GM21619 (cell line): ENCODE results near the gene NTM.
"Not testable (repeated sequence)": the region's sequence is repeated elsewhere in the genome, so short reads cannot be mapped to it uniquely, and the experiment has no call there.

Source experiments
- ATAC-seq: cut with Tn5 transposase; IDR thresholded peaks from one replicate; pipeline ENCODE4 v1.9.1; 2021; ENCODE audit not compliant: unreplicated experiment

NTM gene

DNA sequence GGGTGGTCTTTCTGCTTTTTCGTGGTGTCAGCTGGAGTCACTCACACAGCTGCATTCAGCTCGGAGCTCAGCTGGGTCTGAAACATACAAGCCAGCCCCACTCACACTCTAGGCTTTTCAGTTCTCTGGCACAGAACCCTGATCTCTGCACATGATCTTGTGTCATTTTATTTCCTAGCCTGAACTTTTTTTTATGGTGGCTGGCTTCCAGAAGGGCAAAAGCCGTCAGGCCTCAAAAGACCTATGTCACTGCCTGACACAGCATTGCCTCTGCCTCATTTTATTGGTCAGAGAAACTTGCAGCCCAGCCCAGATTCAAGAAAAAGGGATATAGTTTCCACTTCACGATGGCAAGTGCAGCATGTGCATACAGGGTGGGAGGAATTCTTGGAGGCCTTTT lies 117.8 kb downstream of the NTM start:
- no peak for ATAC-seq

DNA sequence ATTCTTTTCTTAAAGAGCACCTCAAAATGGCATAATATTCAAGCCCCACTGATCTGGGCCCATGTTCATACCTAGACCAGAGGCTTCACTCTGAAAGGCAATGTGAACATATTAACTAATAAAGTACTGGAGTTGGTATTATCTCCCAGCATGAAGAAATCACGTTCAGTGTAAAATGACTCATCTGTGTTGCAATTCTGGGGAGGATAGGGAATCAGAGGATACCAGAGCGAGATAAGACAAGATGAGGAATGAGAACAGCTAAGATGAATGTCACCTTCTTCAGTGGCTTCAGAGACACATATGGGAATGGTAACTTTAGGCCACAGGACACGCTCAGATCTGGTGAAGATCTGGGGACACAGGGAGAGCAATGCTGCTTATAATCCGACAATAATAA lies 121.1 kb downstream of the NTM start:
- ATAC-seq: no peak

DNA sequence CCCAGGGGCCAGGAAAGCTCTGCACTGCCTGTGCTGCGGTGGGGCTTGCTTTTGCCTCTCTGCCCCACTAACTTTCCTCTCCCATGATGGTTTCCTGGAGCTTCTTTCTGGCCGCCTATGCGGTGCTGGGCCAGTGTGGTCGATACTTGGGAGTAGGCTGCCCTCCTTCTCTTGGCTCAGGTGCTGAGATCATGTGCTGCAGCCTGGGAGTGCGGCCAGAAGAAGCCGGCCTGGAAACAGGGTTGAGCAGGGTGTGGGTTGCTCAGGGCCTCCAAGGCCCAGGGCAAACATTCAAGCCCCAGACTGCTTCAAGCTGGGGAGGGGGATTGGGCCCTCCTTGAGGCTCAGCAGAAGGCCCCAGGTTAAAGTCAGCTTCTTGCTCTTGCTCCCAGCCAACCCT lies 125.0 kb downstream of the NTM start:
- ATAC-seq: no peak

DNA sequence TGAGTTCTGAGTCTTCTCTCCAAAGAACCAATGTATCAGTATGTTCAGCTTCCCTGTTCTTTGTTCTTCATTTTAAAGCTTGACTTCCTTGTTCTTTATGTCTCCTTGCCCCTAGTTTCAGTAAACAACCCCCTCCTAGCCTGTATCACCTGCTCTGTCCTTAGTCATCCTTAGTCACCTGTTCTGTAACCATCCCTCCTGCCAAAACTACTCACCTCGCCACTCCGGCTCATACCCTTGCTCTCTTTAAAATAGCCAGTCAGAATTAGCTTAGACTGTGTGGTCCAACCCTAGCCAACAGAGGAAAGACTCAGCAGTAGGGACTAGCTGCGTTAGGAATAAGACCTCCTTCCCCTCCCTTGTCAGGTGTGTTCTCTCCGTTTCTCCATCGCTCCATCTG lies 127.3 kb downstream of the NTM start:
- not testable (repeated sequence) for ATAC-seq

DNA sequence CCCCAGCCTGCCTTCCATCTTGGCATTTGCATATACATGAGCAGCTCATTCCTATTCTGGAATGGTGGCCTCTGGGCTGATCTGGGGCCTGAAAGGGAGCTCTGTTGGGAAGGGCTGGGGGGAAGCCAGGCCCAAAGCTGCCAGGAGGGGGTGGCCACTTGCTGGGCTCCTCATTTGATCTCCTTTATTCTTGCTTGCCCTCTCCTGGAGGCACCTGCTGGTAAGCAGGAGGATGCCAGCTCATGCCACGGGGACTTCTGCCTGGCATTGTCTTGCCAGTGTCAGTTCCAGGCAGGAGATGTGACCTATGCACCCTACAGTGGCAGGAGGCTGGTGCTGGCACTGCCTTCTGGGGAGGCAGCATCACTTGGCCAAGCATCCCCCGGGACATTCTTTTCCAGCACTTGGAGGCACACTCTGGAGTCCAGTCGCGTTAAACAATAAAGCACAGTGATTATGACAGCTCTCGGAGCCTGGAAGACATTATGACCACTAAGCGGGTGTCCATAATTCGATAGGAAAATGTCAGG lies 128.3 kb downstream of the NTM start:
- ATAC-seq: no peak

DNA sequence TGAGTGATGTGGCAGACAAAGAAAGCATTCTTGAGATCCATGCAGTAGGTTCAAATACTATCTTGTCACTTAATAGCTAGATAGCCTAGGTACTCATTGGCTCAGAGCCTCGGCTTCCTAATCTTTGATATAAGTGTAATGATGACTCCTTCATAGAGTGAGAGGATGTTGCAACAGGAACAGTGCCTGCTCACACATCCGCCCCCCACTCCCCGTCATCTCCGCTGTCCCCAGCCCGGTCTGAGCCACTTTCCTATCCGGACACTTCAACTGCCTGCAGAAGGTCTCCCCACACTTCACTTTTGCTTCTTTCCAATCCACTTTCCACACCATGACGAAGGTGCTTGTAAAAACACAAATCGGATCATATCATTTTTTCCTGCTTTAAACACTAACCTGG lies 128.8 kb downstream of the NTM start:
- no peak for ATAC-seq

DNA sequence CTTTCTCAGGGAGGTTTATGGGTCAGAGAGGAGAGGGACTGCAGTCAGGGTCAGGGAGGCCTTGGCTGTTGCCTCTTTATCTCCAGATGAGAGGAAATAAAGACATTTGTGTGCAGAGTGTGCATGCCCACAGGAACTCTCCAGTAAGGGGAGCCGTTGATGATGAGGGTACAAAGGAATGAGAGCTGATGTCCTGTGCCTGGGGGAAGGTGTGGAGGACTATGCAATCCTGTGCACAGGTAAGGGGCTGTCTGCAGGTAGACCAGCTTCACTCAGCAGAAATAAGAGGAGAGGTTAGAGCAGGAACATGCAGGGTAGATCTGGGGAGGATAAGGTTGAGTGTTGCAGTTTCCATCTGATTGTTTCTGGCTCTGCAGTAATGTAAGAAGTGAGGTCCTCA lies 132.6 kb downstream of the NTM start:
- no peak for ATAC-seq

DNA sequence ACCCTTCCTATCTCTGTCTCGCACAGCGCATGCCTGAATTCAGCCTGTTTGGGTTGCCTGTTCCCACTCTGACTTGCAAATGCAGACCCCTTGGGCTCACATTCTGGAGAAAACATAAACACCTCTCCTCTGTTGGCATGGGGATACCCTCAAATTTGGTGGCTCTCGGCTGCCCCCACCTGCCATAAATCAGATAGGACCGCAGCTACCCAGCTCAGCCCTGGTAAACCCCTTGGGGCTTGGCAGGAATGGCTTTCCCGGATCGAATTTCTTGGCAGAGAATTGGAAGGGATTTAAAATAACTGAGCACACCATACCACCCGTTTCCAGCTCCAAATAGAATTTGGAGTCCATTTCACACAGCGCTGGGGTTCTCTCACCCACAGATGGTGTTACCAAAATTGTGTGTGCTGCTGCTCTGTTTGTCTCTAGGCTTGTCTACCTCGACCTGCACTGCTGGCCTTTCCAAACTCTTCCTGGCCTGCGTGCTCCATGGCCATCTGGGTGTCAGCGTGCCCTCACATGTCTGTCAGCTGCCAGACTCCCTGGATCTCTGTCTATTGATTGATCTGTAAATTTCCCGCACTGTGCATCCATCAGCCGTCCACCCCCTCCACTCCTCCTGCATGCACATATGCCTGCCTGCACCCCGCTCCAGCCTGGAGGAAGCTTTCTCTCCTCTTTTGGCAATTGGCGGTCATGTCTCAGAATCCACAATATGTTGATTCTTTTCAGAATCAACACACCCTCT lies 134.0 kb downstream of the NTM start:
- no peak for ATAC-seq

DNA sequence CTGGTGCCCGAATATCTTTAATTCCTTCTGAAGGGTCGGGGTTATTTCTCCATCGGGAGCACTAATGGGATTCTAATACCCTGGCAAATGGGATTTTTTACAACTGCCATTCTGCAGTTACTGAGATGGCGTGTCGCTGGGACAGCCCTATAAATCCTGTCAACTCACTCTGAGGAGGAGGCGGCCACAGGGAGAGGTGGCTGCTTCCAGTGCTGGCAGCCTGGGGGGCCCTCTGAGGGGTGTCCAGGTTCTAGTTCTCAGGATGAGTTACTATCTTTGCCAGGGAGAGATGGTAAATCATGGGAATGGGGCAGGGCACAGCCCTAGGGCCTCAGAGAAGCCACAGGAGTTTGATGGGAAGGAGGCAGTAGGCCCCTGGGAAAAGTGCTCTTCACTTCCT lies 135.9 kb downstream of the NTM start:
- no peak for ATAC-seq

DNA sequence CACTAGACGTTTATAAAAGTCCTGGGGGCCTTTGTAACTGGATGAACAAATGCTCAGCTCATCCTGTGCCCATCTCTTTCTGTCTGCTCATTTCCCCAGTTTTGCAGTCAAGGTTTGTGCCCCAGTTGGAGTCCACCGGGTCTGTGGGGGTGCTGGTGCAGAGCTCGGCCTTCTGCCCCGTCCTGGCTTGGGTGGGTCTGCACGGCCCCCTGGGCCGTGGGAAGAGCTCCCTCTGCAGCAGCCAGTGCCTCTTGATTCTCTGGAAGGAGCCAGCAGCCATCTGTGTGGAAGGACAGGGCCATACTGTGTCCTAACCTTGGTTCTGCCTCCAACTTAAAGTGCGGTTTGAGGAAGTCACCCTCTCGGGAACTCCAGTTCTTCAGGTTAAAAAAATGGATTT lies 140.2 kb downstream of the NTM start:
- ATAC-seq: no peak

DNA sequence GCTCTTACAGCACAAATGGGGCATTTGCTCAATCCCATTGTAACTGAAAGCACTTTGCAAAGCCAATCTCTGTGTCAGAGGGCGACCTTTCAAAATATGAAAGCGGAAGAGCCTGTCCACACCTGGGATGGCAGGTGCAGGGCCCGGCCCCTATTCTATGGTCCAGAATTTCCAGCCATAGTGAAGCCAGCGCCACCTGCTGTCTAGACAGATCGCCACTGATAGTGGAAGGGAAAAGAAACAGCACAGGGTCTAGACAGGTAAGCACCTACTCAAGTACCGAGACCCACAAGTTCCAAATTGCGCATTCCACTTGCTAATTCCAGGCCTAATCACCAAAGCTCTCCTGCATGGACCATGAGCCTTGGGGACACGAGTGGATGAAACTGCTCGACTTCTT lies 141.4 kb downstream of the NTM start:
- no peak for ATAC-seq

DNA sequence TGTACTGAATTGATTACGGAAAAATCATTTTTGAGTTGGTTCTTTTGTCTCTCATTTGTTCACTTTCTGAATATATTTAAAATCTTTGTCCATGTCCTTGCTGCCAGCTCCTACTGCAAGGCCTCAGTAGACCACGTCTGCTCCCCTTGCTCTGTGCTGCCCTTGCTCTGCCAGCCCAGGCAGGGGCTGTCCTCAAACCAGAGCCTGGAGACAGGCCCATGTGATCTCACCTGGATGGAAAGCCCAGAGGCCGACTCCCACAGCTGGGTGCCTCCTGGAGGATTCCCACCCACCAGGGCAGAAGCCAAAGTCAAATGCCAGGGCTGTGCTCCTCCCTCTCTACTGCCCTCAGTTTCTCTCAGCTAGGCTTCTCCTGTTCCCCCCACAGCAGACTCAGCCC lies 141.8 kb downstream of the NTM start:
- ATAC-seq: no peak

DNA sequence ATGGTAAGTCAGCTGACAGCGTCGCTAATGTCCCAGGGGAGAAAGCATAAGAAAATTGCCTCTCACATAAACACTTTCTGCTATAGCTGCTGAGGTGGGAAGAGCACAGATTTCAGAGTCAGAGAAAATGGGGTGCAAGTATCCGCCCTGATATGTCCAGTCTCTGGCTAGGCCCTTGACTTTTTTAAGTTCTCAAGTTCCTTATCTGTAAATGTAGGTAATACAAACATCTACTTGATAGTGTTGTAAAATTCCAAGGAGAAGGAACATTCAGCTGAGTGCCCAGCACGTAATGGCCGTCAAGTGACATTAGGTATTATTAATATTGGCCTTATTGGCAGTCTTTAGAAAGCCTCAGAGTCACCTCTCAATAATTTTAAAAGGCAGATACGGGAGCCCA lies 143.6 kb downstream of the NTM start:
- no peak for ATAC-seq

DNA sequence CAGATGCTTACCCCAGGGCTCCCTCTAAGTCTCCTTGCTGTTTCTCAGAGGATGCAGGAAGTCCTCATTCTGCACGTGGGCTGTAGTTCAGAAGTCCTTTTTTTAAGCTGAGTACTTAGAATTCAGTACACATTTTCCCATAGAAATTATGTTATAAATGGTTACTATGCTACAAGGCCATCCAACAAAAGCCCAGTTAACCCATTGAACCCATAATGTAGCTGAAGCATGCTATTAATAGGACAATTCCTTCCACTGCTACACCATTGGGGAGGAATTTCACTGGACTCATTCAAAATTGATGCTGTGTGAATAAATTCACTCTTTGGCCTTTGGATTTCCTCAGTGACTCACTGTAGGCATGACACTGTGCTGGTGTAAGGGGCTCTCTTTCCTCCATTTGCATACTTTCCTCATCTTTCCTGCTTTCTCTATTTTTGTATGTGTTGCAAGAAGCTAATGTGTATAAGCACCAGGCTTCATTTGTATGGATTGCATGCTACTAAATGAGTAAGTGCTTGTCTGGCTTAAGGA lies 148.0 kb downstream of the NTM start:
- ATAC-seq: no peak

DNA sequence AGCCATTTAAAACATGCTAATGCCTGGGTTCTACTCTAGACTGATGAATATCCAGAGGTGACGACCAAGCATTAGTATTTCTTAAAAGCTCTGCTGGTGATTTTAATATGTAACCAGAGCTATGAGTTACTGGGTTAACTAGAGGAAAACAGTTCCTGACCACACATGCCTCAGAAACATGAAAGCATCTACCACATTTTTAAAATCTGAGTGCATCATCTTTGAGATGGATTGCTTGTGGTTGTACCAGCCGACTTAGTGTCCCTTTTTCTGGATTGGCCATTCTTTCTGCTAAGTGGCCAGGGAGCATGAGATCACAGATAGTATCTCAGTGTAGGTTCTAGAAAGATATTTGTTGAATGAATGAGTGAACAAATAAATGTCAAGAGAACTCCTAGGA lies 152.4 kb downstream of the NTM start:
- ATAC-seq: no peak

DNA sequence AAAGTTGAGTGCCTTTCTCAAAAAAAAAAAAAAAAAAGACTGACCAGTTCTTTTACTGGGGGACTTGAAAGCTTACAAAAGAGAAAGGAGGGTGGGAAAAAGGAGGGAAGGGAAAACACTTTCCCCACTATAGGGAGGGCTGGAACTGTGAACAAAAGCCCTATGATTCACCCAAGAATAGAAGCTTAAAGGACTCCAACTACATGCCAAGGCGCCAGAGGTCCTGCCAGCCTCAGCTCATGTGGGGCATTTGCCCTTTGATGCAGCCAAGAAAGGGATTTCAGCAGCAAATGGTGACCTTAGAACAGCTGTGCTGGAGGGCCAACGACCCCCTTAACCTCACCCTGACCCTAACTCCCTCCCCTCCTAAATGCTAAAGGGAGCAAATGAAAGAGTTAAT lies 160.0 kb downstream of the NTM start:
- ATAC-seq: no peak

DNA sequence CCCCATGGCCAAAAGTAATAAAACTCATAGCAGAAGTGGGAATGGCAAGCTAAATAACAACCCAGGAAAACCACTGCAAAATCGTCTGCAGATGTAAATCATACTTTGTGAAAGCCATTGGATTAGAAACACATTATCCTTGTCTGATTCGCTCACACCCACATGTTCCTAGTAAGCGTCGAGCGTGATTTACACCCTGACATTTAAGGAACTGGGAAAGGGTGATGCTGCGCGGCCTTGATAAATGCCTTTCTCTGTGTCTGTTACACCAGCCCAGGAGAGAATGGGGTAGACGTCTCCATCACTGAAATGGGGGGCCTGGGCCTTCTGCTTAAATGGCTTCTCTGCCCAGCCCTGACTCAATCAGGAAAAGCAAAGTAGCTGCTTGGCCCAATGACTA lies 162.7 kb downstream of the NTM start:
- no peak for ATAC-seq

DNA sequence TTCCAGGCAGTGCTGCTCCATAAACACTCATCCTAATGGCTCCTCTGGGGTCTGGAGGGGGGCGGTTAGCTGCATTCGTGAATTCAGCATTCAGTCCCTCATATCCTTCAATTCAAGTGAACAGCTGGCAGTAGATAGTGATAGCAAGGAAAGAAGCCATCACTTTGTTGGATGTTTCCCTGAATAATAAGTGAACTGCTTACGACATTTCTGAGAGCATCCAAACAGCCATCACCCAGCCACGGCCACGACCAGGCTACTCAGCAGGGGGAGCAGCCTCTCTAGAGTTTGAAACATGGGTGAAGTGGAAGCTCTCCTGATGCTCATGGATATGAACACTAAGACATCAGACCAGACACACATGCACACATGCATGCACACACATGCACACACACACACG lies 163.6 kb downstream of the NTM start:
- no peak for ATAC-seq

DNA sequence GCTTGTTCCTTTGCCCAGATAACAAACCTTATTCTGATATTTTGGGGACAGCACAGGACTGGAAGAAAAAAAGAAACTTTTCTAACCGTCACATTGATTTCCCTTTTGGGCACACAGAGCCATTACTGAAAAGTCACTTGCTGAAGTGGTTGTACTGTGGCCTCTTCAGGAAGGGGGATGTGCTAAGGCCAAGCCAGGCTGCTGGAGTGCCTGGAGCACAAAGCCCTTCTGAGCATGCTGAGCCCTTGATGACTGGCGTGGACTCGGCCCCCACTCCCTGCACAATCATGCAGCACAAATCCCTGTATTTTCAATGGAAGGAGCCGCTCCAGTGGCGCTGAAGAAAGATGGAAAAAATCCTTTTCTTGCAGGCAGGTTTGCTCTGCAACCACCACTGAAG lies 164.2 kb downstream of the NTM start:
- no peak for ATAC-seq

DNA sequence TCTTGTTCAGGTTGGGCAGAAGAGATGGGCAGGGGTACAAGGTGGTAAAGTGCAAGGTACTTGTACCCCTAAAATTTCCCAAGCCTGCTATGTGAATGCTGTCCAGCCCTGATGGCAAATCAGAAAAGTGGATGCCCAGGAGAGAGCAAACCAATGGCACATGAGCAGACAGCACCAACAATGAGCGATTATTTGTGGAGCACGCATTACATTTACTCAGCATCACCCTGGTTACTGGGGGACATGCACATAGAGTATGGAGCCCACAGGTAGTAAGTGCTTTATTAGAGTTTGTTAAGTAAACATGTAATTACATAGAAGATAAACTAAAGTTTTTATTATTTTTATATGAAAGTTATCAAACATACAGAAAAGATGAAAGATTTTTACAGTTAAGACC lies 165.7 kb downstream of the NTM start:
- no peak for ATAC-seq

DNA sequence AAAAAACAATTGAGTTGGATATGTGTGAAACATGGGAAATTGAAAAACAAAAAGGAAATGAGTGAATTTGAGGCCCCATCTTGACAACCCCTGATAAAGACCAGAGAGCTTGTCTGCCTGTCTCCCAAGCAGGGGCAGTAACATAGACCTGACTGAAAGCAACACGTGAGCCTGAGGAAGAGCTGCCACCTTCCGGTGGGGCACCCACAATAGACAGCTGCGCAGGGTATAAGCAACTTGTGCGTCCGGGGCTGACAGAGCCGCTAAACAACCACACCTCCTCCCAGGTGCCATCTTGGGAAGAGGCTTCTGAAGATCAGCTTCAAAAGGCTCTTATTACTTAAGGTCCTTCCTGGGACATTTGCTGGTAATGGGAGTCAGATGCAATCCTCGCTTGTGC lies 166.8 kb downstream of the NTM start:
- ATAC-seq: no peak

DNA sequence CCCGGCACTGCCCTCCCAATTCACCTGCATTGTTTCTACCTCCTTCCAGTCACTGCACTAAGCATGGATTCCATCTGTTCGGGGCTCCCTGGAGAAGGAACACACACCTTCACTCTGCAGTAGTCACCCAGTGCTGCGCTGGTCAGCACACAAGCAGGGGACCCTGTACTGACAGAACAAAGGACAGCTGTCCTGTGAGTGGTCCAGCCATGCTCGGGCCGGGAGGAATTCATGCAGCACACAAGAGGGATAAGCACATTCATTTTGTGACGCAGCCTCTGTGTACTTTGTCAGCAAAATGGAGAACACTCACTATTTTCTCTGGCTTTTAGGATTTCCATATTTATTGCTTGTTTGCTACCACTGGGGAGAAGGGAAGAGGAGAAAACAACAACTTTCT lies 167.3 kb downstream of the NTM start:
- ATAC-seq: no peak

DNA sequence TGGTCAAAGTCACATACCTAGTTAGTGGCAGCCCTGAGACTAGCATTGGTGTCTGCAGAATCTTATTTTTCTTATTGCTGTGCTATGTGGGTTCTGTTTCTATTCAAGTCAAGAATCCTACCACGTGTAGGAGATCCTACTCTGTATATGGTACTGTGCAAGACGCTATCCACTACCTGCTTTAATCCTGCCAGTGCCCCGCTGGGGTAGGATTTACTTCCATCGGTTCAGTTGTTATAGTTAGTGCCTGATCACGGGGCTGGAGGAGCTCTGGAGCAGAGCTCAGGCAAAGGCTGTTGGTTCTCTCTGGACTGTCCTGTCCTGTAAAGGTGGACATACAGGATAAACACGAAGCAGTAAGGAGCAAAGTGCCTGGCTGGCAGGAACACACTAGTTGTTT lies 167.9 kb downstream of the NTM start:
- ATAC-seq: no peak
